Measurements from ENCODE around the gene PPARG. TPM values are rescaled to one million over a fixed set of nuclear protein-coding genes. Genes with fewer than 3 reads are reported as not detected.

The PPARG gene
- total and polyA plus RNA-seq, 2 of the 13 experiments (the other 11 are each of a cell fraction or from before 2014, with no cell fraction given) = 13.9 to 58.3 TPM

GRCh38 chr3:12444582-12445471 lies 156.0 kb downstream of the PPARG start (continued):
- TF ChIP-seq KLF16 (CRISPR knock-in tag; IDR thresholded peaks at IDR 0.05) = no peak
- peak; percentile 22 for TF ChIP-seq MED8 (CRISPR knock-in tag; IDR thresholded peaks at IDR 0.05; ENCODE audit: insufficient replicate concordance)
- TF ChIP-seq NCOA1 (CRISPR knock-in tag; IDR thresholded peaks at IDR 0.05) = no peak
- TF ChIP-seq, protein P1, sequence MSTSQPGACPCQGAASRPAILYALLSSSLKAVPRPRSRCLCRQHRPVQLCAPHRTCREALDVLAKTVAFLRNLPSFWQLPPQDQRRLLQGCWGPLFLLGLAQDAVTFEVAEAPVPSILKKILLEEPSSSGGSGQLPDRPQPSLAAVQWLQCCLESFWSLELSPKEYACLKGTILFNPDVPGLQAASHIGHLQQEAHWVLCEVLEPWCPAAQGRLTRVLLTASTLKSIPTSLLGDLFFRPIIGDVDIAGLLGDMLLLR (CRISPR knock-in tag; IDR thresholded peaks at IDR 0.05) = no peak
- no peak for TF ChIP-seq EHMT2 (IDR thresholded peaks at IDR 0.05; ENCODE audit: borderline replicate concordance, low read depth, low read length)
- peak; percentile 19; the same call in 1 of the 2 replicates for TF ChIP-seq FOSL2 (CRISPR knock-in tag; IDR thresholded peaks at IDR 0.05)
- no peak; the same call in 1 of the 2 replicates for TF ChIP-seq ZNF709 (CRISPR knock-in tag; IDR thresholded peaks at IDR 0.05)
- TF ChIP-seq, protein P2, sequence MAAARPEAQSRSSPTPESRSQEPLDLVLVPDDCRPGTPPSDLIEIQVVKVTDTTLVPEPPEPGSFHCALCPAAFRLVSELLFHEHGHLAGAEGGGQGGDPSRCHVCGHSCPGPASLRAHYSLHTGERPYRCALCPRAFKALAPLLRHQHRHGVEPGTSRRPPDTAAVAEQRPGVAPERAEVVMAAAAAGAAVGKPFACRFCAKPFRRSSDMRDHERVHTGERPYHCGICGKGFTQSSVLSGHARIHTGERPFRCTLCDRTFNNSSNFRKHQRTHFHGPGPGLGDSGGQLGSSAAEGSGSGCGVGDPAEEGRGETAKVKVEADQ (CRISPR knock-in tag; IDR thresholded peaks at IDR 0.05; ENCODE audit: borderline replicate concordance) = 0 out of 2 replicates have a peak, but pooled peaks have one; percentile 14
- 0 out of 2 replicates have a peak, but pooled peaks have one; percentile 26 for TF ChIP-seq ONECUT2 (CRISPR knock-in tag; IDR thresholded peaks at IDR 0.05)
- peak; percentile 31 for TF ChIP-seq PHF5A (CRISPR knock-in tag; IDR thresholded peaks at IDR 0.05; ENCODE audit: low read depth, unreplicated experiment)
- no peak for TF ChIP-seq ZNF343 (CRISPR knock-in tag; IDR thresholded peaks at IDR 0.05)
- 0 out of 2 replicates have a peak, but pooled peaks have one; percentile 7 for TF ChIP-seq SIX1 (CRISPR knock-in tag; IDR thresholded peaks at IDR 0.05; ENCODE audit: borderline replicate concordance)
- TF ChIP-seq, protein P3, sequence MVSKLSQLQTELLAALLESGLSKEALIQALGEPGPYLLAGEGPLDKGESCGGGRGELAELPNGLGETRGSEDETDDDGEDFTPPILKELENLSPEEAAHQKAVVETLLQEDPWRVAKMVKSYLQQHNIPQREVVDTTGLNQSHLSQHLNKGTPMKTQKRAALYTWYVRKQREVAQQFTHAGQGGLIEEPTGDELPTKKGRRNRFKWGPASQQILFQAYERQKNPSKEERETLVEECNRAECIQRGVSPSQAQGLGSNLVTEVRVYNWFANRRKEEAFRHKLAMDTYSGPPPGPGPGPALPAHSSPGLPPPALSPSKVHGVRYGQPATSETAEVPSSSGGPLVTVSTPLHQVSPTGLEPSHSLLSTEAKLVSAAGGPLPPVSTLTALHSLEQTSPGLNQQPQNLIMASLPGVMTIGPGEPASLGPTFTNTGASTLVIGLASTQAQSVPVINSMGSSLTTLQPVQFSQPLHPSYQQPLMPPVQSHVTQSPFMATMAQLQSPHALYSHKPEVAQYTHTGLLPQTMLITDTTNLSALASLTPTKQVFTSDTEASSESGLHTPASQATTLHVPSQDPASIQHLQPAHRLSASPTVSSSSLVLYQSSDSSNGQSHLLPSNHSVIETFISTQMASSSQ (IDR thresholded peaks at IDR 0.05; ENCODE audit: low read depth) = 0 out of 2 replicates have a peak, but pooled peaks have one; percentile 11
- TF ChIP-seq, protein P3 (CRISPR knock-in tag; IDR thresholded peaks at IDR 0.05; ENCODE audit: borderline replicate concordance) = no peak
- no peak for TF ChIP-seq MYNN (CRISPR knock-in tag; IDR thresholded peaks at IDR 0.05; ENCODE audit: low read depth)
- TF ChIP-seq, protein P4, sequence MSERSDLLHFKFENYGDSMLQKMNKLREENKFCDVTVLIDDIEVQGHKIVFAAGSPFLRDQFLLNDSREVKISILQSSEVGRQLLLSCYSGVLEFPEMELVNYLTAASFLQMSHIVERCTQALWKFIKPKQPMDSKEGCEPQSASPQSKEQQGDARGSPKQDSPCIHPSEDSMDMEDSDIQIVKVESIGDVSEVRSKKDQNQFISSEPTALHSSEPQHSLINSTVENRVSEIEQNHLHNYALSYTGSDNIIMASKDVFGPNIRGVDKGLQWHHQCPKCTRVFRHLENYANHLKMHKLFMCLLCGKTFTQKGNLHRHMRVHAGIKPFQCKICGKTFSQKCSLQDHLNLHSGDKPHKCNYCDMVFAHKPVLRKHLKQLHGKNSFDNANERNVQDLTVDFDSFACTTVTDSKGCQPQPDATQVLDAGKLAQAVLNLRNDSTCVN (CRISPR knock-in tag; IDR thresholded peaks at IDR 0.05; ENCODE audit: borderline replicate concordance) = 0 out of 2 replicates have a peak, but pooled peaks have one; percentile 16
- no peak for TF ChIP-seq ATF1 (CRISPR knock-in tag; IDR thresholded peaks at IDR 0.05)
- TF ChIP-seq CTCF (CRISPR knock-in tag; IDR thresholded peaks at IDR 0.05) = peak; percentile 40
- no peak for TF ChIP-seq ZNF670 (CRISPR knock-in tag; IDR thresholded peaks at IDR 0.05; ENCODE audit: borderline replicate concordance)
- no peak for TF ChIP-seq ATM (IDR thresholded peaks at IDR 0.05; ENCODE audit: borderline replicate concordance)

Measured in HepG2 (cell line).